GDM1 (cell line): ENCODE data around the gene STK25.

Experiments
- DNase-seq: peaks from one replicate; lab custom pipeline; 2025; lab: John Stamatoyannopoulos, UW

STK25 gene

GRCh38 chr2:241493092-241493491 is 15.3 kb downstream of the STK25 start:
- no peak for DNase-seq

- no peak for DNase-seq
Measured at GRCh38 chr2:241492174-241492565, 16.2 kb downstream of the STK25 start.

GRCh38 chr2:241491549-241492173 is 16.7 kb downstream of the STK25 start:
- DNase-seq = no peak

- DNase-seq = no peak
Measured at GRCh38 chr2:241490825-241491506, 17.4 kb downstream of the STK25 start.

- DNase-seq = no peak
Measured at GRCh38 chr2:241489733-241490680, 18.4 kb downstream of the STK25 start.

- no peak for DNase-seq
Measured at GRCh38 chr2:241489088-241489487, 19.3 kb downstream of the STK25 start.

GRCh38 chr2:241485172-241485911 is 23.0 kb downstream of the STK25 start:
- no peak for DNase-seq

GRCh38 chr2:241483305-241483704 is 25.1 kb downstream of the STK25 start:
- DNase-seq = no peak

GRCh38 chr2:241482126-241482955 is 26.0 kb downstream of the STK25 start:
- DNase-seq = no peak

GRCh38 chr2:241481687-241482086 is 26.7 kb downstream of the STK25 start:
- no peak for DNase-seq

GRCh38 chr2:241479026-241479898 is 29.1 kb downstream of the STK25 start:
- no peak for DNase-seq

- no peak for DNase-seq
Measured at GRCh38 chr2:241478166-241478565, 30.2 kb downstream of the STK25 start.

- no peak for DNase-seq
Measured at GRCh38 chr2:241475267-241475666, 33.1 kb downstream of the STK25 start.

- DNase-seq = no peak
Measured at GRCh38 chr2:241473399-241473798, 35.0 kb downstream of the STK25 start.

GRCh38 chr2:241469746-241470145 is 38.6 kb downstream of the STK25 start:
- no peak for DNase-seq

- no peak for DNase-seq
Measured at GRCh38 chr2:241468476-241468781, 40.0 kb downstream of the STK25 start.

- DNase-seq = no peak
Measured at GRCh38 chr2:241467777-241468475, 40.5 kb downstream of the STK25 start.

GRCh38 chr2:241466230-241466629 is 42.2 kb downstream of the STK25 start:
- DNase-seq = no peak

GRCh38 chr2:241465543-241465942 is 42.8 kb downstream of the STK25 start:
- DNase-seq = no peak
